ENCODE results near the gene NPBWR2. TPM values are rescaled to one million over a fixed set of nuclear protein-coding genes. Genes with fewer than 3 reads are reported as not detected.

The NPBWR2 gene
- total RNA-seq, 1 donor: not detected

- no peak overlapping the region for H3K4me3 ChIP-seq (ENCODE audit: low read depth, low read length)
- DNase-seq (ENCODE audit: low read depth): no peak
- no peak for TF ChIP-seq CTCF (IDR thresholded peaks at IDR 0.05; ENCODE audit: insufficient read depth, low read depth, low read length)
These were observed 30.3 kb downstream of the NPBWR2 start for GRCh38 chr20:64077094-64077493.

- no peak for TF ChIP-seq CTCF (IDR thresholded peaks at IDR 0.05; ENCODE audit: insufficient read depth, low read depth, low read length)
- DNase-seq (ENCODE audit: low read depth): no peak
- no peak overlapping the region for H3K4me3 ChIP-seq (ENCODE audit: low read depth, low read length)
These were observed 31.0 kb downstream of the NPBWR2 start for GRCh38 chr20:64076061-64076997.

GRCh38 chr20:64075556-64075955 is 31.8 kb downstream of the NPBWR2 start:
- TF ChIP-seq CTCF (IDR thresholded peaks at IDR 0.05; ENCODE audit: insufficient read depth, low read depth, low read length): no peak
- no peak overlapping the region for H3K4me3 ChIP-seq (ENCODE audit: low read depth, low read length)
- DNase-seq (ENCODE audit: low read depth): no peak

- no peak for TF ChIP-seq CTCF (IDR thresholded peaks at IDR 0.05; ENCODE audit: insufficient read depth, low read depth, low read length)
- DNase-seq (ENCODE audit: low read depth): no peak
- H3K4me3 ChIP-seq (ENCODE audit: low read depth, low read length): no peak overlapping the region
These were observed 32.4 kb downstream of the NPBWR2 start for GRCh38 chr20:64074963-64075362.

GRCh38 chr20:64074184-64074789 is 33.1 kb downstream of the NPBWR2 start:
- no peak for TF ChIP-seq CTCF (IDR thresholded peaks at IDR 0.05; ENCODE audit: insufficient read depth, low read depth, low read length)
- DNase-seq (ENCODE audit: low read depth): no peak
- no peak overlapping the region for H3K4me3 ChIP-seq (ENCODE audit: low read depth, low read length)

GRCh38 chr20:64073476-64074183 is 33.7 kb downstream of the NPBWR2 start:
- H3K4me3 ChIP-seq (ENCODE audit: low read depth, low read length): no peak overlapping the region
- DNase-seq (ENCODE audit: low read depth): no peak
- no peak for TF ChIP-seq CTCF (IDR thresholded peaks at IDR 0.05; ENCODE audit: insufficient read depth, low read depth, low read length)

Measured in fibroblast of villous mesenchyme (primary cell).